GM12878 (cell line): ENCODE measurements around the gene VIPR1. TPM values are rescaled to one million over a fixed set of nuclear protein-coding genes. Genes with fewer than 3 reads are reported as not detected.

Source experiments
- ATAC-seq: fragments of 200-7000 bp; cut with Tn5 transposase; 3 replicates; pipeline ENCODE4 v1.9.1; 2020; ENCODE audit warnings: mild to moderate bottlenecking, moderate library complexity
- BruUV-seq: library from RNA; stranded (reverse); fragments of 400-500 nt; replicated peaks from 2 replicates; lab custom pipeline; 2021; lab: Mats Ljungman, UMichigan
- CTCF ChIA-PET: fragments of 300-600 bp; sonication (Branson Sonifier 250); formaldehyde crosslinking; extraction: SDS; loops from one replicate; lab custom pipeline; 2021; ENCODE audit warnings: inconsistent platforms; lab: Yijun Ruan, JAX
- POLR2A ChIA-PET: fragments of 350-600 bp; formaldehyde crosslinking; extraction: SDS; loops from one replicate; lab custom pipeline; 2021; ENCODE audit warnings: inconsistent platforms; lab: Charles Lee
- RAD21 ChIA-PET: fragments of 300-600 bp; sonication (Branson Sonifier 250); formaldehyde crosslinking; loops from one replicate; lab custom pipeline; 2023; ENCODE audit warnings: antibody characterized with exemption; ENCODE audit not compliant: unreplicated experiment; lab: Charles Lee
- SMC1A ChIA-PET: fragments of 300-600 bp; sonication (Branson Sonifier 250); formaldehyde crosslinking; loops from one replicate; lab custom pipeline; 2023; ENCODE audit not compliant: unreplicated experiment, uncharacterized antibody; lab: Charles Lee
- DNase-seq: peaks from one replicate; pipeline ENCODE4 v3.0.0-alpha.2; 2011; ENCODE audit warnings: low read depth, low spot score
- FAIRE-seq: peaks from 3 replicates; lab custom pipeline; 2011; peaks lifted over from hg19 to GRCh38; lab: Jason Lieb, UNC
- H2AFZ ChIP-seq: 2 replicates; pipeline ENCODE4 v1.6.0; 2011; ENCODE audit warnings: low read depth, low read length, control low read depth; ENCODE audit not compliant: control insufficient read depth
- H3K27ac ChIP-seq: 2 replicates; pipeline ENCODE4 v1.5.1; 2011; ENCODE audit warnings: control low read depth; ENCODE audit not compliant: control insufficient read depth, insufficient read depth
- H3K27me3 ChIP-seq, 2 experiments: replicated peaks in 1 of 2; 2 replicates each; pipeline versions ENCODE4 v1.6.0 to v1.6.1; 2011; ENCODE audit warnings: low read length in 1 of 2; ENCODE audit not compliant: control insufficient read depth in 2 of 2, insufficient read depth in 2 of 2
- H3K36me3 ChIP-seq, 2 experiments: 2 replicates each; pipeline ENCODE4 v1.5.1; 2011; ENCODE audit warnings: low read length in 1 of 2; ENCODE audit not compliant: control insufficient read depth in 2 of 2, insufficient read depth in 2 of 2
- H3K4me1 ChIP-seq: 2 replicates; pipeline ENCODE4 v1.6.1; 2011; ENCODE audit warnings: mild to moderate bottlenecking, low read length, moderate library complexity, mixed read lengths; ENCODE audit not compliant: control insufficient read depth, insufficient read depth
- H3K4me2 ChIP-seq: 2 replicates; pipeline ENCODE4 v1.6.0; 2011; ENCODE audit warnings: control low read depth; ENCODE audit not compliant: control insufficient read depth, insufficient read depth
- H3K4me3 ChIP-seq: fragments of 200-600 bp; sonication (generic); 2 replicates; pipeline ENCODE4 v1.5.1; 2016
- H3K79me2 ChIP-seq: 2 replicates; pipeline ENCODE4 v1.6.0; 2011; ENCODE audit warnings: low read length; ENCODE audit not compliant: control insufficient read depth, insufficient read depth
- H3K9ac ChIP-seq: 2 replicates; pipeline ENCODE4 v1.8.0; 2011; ENCODE audit warnings: low read length, control low read depth, mixed read lengths; ENCODE audit not compliant: control insufficient read depth, insufficient read depth
- H3K9me3 ChIP-seq: replicated peaks from 3 replicates; pipeline ENCODE4 v1.5.1; 2011; ENCODE audit warnings: mild to moderate bottlenecking, low read length; ENCODE audit not compliant: control insufficient read depth, insufficient read depth
- H4K20me1 ChIP-seq: 2 replicates; pipeline ENCODE4 v1.6.0; 2011; ENCODE audit not compliant: control insufficient read depth, insufficient read depth
- GATAD2B ChIP-seq: fragments of 450-650 bp; conservative IDR thresholded peaks from 2 replicates; pipeline ENCODE4 v1.6.1; 2017; ENCODE audit warnings: low read depth, mild to moderate bottlenecking, moderate library complexity
- MTA3 ChIP-seq: IDR thresholded peaks from 2 replicates; pipeline ENCODE4 v1.6.1; 2012; ENCODE audit warnings: low read length, inconsistent platforms, borderline replicate concordance
- PKNOX1 ChIP-seq: fragments of 450-650 bp; IDR thresholded peaks from 2 replicates; pipeline ENCODE4 v1.6.1; 2016; ENCODE audit warnings: mild to moderate bottlenecking
- RAD21 ChIP-seq: IDR thresholded peaks from 2 replicates; pipeline ENCODE4 v1.6.1; 2011; ENCODE audit warnings: mild to moderate bottlenecking, low read depth, low read length, moderate library complexity; ENCODE audit not compliant: insufficient read depth
- SUZ12 ChIP-seq: fragments of 200-600 bp; sonication (generic); IDR thresholded peaks from one replicate; pipeline ENCODE4 v1.6.1; 2018; ENCODE audit warnings: antibody characterized with exemption, mild to moderate bottlenecking; ENCODE audit not compliant: unreplicated experiment
- TAF1 ChIP-seq: IDR thresholded peaks from 2 replicates; pipeline ENCODE4 v1.6.1; 2011; ENCODE audit warnings: mild to moderate bottlenecking, low read depth, low read length, borderline replicate concordance
- ZNF207 ChIP-seq: fragments of 450-650 bp; IDR thresholded peaks from 2 replicates; pipeline ENCODE4 v1.6.1; 2014; ENCODE audit warnings: antibody characterized with exemption, mild to moderate bottlenecking, borderline replicate concordance
- WGBS: methylation state at CpG from one replicate; pipeline ENCODE4 v1.1.6; 2016; ENCODE audit warnings: low lambda C conversion rate; ENCODE audit not compliant: insufficient replicate concordance, insufficient coverage; ENCODE audit errors: missing lambda C conversion rate; 5-methylcytosine and 5-hydroxymethylcytosine counted together
- in situ Hi-C: fragments of 300-500 bp; cut with MboI; formaldehyde crosslinking; loops from 9 replicates; pipeline ENCODE4 v1.14.3; 2018; ENCODE audit warnings: mixed read lengths
- intact Hi-C: fragments of 100-400 bp; cut with micrococcal nuclease; formaldehyde crosslinking; loops from one replicate; pipeline ENCODE4 v1.14.2; 2022; ENCODE audit not compliant: unreplicated experiment
- polyA plus RNA-seq, 11 experiments: library from polyadenylated mRNA; depleted of rRNA in 4 of 11; unstranded in 6 of 11; stranded (reverse) in 5 of 11; fragments of >200 nt; fragmentation: Nextera tagmentation in 4 of 11; fragmentation: Illumina TruSeq in 1 of 11; extraction: Ambion mirVana in 4 of 11; extraction: Trizol in 1 of 11; gene quantifications; 1 replicate in 1 of 11; 2 replicates in 10 of 11; pipeline versions ENCODE4 v1.2.1 to v1.2.3, GENCODE V29; 2011 to 2016; ENCODE audit warnings: inconsistent platforms in 2 of 11, missing spikeins in 2 of 11, low read depth in 1 of 11
- total RNA-seq, 4 experiments: library from RNA; depleted of rRNA in 3 of 4; stranded (reverse); fragments of >200 nt in 3 of 4; fragmentation: Illumina TruSeq in 1 of 4; extraction: Trizol in 1 of 4; gene quantifications; 2 replicates each; pipeline versions ENCODE4 v1.2.1 to v1.2.3, GENCODE V29; 2013 to 2021
- TF ChIP-seq, protein P1 (sequence below): fragments of 450-650 bp; formaldehyde crosslinking; IDR thresholded peaks from 2 replicates; pipeline ENCODE4 v1.5.0; 2022; ENCODE audit warnings: mild to moderate bottlenecking, missing genetic modification characterization
- TF ChIP-seq, protein P2 (sequence below): IDR thresholded peaks from 2 replicates; pipeline ENCODE4 v1.6.1; 2011; ENCODE audit warnings: low read depth, low read length, improper control_type of control experiment, borderline replicate concordance
- TF ChIP-seq, protein P3 (sequence below): IDR thresholded peaks from 2 replicates; pipeline ENCODE4 v1.6.1; 2012; ENCODE audit warnings: mild to moderate bottlenecking, low read depth, low read length

Gene VIPR1
- total and polyA plus RNA-seq, 10 of the 15 experiments (the other 5 are each of a cell fraction or from before 2014, with no cell fraction given) = 0.03 to 0.28 (median 0.12) TPM; not detected in 6

GRCh38 chr3:42510325-42510724 is 7.9 kb downstream of the VIPR1 start:
- H3K79me2 ChIP-seq = no peaks in the 10 kb centered on the region
- in situ Hi-C loops = no loop called here
- H3K4me1 ChIP-seq = no peaks in the 10 kb centered on the region
- ChIA-PET POLR2A (no interaction called here), CTCF (no interaction called here), SMC1A (no interaction called here), RAD21 (no interaction called here)
- no TSS peak for BruUV-seq
- no peak overlapping the region for H3K4me2 ChIP-seq
- H3K36me3 ChIP-seq = no peaks in the 10 kb centered on the region
- DNase-seq = no peak
- H3K27me3 ChIP-seq = 0 out of 4 replicates have a peak, but pooled peaks cover 0 to 4% of the 10 kb centered on the region in 2 experiments
- no peak overlapping the region for H2AFZ ChIP-seq
- no peak for ATAC-seq
- no peaks in the 10 kb centered on the region for H4K20me1 ChIP-seq
- no peaks in the 10 kb centered on the region for H3K9me3 ChIP-seq
- intact Hi-C loops = no loop called here
- no peak overlapping the region for H3K27ac ChIP-seq
- no peak overlapping the region for H3K9ac ChIP-seq
- 51% methylated on average over 4 of the region's 4 CpGs for WGBS
- no peak overlapping the region for H3K4me3 ChIP-seq
- no peak for FAIRE-seq
- TF ChIP-seq, protein P1, sequence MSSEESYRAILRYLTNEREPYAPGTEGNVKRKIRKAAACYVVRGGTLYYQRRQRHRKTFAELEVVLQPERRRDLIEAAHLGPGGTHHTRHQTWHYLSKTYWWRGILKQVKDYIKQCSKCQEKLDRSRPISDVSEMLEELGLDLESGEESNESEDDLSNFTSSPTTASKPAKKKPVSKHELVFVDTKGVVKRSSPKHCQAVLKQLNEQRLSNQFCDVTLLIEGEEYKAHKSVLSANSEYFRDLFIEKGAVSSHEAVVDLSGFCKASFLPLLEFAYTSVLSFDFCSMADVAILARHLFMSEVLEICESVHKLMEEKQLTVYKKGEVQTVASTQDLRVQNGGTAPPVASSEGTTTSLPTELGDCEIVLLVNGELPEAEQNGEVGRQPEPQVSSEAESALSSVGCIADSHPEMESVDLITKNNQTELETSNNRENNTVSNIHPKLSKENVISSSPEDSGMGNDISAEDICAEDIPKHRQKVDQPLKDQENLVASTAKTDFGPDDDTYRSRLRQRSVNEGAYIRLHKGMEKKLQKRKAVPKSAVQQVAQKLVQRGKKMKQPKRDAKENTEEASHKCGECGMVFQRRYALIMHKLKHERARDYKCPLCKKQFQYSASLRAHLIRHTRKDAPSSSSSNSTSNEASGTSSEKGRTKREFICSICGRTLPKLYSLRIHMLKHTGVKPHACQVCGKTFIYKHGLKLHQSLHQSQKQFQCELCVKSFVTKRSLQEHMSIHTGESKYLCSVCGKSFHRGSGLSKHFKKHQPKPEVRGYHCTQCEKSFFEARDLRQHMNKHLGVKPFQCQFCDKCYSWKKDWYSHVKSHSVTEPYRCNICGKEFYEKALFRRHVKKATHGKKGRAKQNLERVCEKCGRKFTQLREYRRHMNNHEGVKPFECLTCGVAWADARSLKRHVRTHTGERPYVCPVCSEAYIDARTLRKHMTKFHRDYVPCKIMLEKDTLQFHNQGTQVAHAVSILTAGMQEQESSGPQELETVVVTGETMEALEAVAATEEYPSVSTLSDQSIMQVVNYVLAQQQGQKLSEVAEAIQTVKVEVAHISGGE = no peak
- TF ChIP-seq, protein P2, sequence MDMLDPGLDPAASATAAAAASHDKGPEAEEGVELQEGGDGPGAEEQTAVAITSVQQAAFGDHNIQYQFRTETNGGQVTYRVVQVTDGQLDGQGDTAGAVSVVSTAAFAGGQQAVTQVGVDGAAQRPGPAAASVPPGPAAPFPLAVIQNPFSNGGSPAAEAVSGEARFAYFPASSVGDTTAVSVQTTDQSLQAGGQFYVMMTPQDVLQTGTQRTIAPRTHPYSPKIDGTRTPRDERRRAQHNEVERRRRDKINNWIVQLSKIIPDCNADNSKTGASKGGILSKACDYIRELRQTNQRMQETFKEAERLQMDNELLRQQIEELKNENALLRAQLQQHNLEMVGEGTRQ = no peak
- no peak for TF ChIP-seq MTA3
- TF ChIP-seq TAF1 = no peak
- TF ChIP-seq ZNF207 = no peak
- no peak for TF ChIP-seq SUZ12
- TF ChIP-seq RAD21 = no peak
- TF ChIP-seq PKNOX1 = no peak
- TF ChIP-seq, protein P3, sequence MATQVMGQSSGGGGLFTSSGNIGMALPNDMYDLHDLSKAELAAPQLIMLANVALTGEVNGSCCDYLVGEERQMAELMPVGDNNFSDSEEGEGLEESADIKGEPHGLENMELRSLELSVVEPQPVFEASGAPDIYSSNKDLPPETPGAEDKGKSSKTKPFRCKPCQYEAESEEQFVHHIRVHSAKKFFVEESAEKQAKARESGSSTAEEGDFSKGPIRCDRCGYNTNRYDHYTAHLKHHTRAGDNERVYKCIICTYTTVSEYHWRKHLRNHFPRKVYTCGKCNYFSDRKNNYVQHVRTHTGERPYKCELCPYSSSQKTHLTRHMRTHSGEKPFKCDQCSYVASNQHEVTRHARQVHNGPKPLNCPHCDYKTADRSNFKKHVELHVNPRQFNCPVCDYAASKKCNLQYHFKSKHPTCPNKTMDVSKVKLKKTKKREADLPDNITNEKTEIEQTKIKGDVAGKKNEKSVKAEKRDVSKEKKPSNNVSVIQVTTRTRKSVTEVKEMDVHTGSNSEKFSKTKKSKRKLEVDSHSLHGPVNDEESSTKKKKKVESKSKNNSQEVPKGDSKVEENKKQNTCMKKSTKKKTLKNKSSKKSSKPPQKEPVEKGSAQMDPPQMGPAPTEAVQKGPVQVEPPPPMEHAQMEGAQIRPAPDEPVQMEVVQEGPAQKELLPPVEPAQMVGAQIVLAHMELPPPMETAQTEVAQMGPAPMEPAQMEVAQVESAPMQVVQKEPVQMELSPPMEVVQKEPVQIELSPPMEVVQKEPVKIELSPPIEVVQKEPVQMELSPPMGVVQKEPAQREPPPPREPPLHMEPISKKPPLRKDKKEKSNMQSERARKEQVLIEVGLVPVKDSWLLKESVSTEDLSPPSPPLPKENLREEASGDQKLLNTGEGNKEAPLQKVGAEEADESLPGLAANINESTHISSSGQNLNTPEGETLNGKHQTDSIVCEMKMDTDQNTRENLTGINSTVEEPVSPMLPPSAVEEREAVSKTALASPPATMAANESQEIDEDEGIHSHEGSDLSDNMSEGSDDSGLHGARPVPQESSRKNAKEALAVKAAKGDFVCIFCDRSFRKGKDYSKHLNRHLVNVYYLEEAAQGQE = no peak
- no peak for TF ChIP-seq GATAD2B
